OCI-LY1 (cell line): ENCODE results near the gene BSPRY.

Experiments used
- EZH2 ChIP-seq: fragments of 200-600 bp; sonication (generic), shearing (Covaris generic); IDR thresholded peaks from 2 replicates; pipeline ENCODE4 v1.8.0; 2017; ENCODE audit warnings: borderline replicate concordance, mixed run types, mild to moderate bottlenecking, antibody characterized with exemption, low read length, moderate library complexity, mixed read lengths
- TF ChIP-seq, protein P1 (sequence below): fragments of 200-600 bp; sonication (generic), shearing (Covaris generic); IDR thresholded peaks from 2 replicates; pipeline ENCODE4 v1.5.1; 2017; ENCODE audit warnings: mild to moderate bottlenecking, antibody characterized with exemption, low read length, moderate library complexity, mixed read lengths

DNA sequence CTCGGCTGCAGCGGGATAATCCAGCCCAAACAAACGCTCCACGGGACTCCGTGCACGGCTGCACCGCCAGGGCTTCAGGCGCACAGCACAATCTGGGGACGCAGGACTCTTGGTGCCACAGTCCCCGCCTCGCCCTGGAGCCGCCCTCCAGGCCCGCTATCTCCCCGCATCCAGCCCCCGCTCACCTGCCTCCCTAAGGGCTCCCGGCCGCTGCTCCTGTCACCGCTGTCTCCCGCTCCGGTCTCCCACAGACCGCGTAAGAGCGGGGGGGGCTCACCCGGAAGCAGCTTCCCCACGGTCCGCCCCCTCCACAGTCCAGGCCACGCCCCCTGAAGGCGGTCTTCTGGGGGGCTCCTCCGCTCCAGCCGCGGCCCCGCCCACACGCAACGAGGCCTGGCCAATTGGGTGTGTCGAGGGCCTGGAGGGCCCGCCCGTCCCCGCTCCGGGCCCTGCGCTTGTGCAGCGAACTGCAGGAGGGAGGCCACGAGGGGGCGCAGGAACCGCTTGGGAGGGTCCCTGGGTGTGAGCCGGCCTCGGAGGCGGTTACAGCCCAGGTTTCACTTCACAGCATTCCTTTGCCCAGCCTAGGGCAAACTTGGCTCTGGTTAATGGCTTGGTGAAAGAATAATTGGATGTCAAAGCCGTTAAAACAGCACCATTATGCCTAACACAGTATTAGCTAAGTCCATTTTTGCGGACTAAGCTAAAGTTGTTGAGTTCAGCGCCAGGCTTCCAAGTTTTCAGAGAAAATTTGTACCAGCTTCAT lies 51.9 kb downstream of the BSPRY start, which contains the start of gene ALAD:
- TF ChIP-seq, protein P1, sequence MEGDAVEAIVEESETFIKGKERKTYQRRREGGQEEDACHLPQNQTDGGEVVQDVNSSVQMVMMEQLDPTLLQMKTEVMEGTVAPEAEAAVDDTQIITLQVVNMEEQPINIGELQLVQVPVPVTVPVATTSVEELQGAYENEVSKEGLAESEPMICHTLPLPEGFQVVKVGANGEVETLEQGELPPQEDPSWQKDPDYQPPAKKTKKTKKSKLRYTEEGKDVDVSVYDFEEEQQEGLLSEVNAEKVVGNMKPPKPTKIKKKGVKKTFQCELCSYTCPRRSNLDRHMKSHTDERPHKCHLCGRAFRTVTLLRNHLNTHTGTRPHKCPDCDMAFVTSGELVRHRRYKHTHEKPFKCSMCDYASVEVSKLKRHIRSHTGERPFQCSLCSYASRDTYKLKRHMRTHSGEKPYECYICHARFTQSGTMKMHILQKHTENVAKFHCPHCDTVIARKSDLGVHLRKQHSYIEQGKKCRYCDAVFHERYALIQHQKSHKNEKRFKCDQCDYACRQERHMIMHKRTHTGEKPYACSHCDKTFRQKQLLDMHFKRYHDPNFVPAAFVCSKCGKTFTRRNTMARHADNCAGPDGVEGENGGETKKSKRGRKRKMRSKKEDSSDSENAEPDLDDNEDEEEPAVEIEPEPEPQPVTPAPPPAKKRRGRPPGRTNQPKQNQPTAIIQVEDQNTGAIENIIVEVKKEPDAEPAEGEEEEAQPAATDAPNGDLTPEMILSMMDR, result peak; percentile 89
- TF ChIP-seq EZH2, result no peak
